RWPE2 (cell line): ENCODE data around the gene DDI2.

Experiments used
- ATAC-seq: fragments of 200-7000 bp; cut with Tn5 transposase; 3 replicates; pipeline ENCODE4 v1.9.1; 2021; ENCODE audit warnings: low read depth
- DNase-seq: peaks from one replicate; pipeline ENCODE4 v3.0.0-alpha.2; 2020; ENCODE audit warnings: low spot score
- H3K27ac ChIP-seq: fragments of 450-650 bp; 2 replicates; pipeline ENCODE4 v1.5.1; 2017; ENCODE audit warnings: mild to moderate bottlenecking; ENCODE audit not compliant: poor library complexity, severe bottlenecking
- H3K27me3 ChIP-seq: fragments of 250-450 bp; sonication (Bioruptor Pico); 2 replicates; pipeline ENCODE4 v1.5.1; 2021; ENCODE audit warnings: mild to moderate bottlenecking, moderate library complexity; ENCODE audit not compliant: insufficient read depth, poor library complexity, severe bottlenecking
- H3K36me3 ChIP-seq: fragments of 250-450 bp; sonication (Bioruptor Pico); 2 replicates; pipeline ENCODE4 v1.5.1; 2020; ENCODE audit warnings: low read depth, mild to moderate bottlenecking, moderate library complexity
- H3K4me1 ChIP-seq: fragments of 250-450 bp; sonication (Bioruptor Pico); 2 replicates; pipeline ENCODE4 v1.5.1; 2021; ENCODE audit warnings: mild to moderate bottlenecking, moderate library complexity; ENCODE audit not compliant: insufficient read depth, poor library complexity, severe bottlenecking
- H3K4me3 ChIP-seq: fragments of 250-450 bp; sonication (Bioruptor Pico); 2 replicates; pipeline ENCODE4 v1.5.1; 2021; ENCODE audit warnings: mild to moderate bottlenecking, moderate library complexity; ENCODE audit not compliant: severe bottlenecking
- H3K9me3 ChIP-seq: fragments of 250-450 bp; sonication (Bioruptor Pico); 2 replicates; pipeline ENCODE4 v1.5.1; 2021; ENCODE audit warnings: mild to moderate bottlenecking, moderate library complexity; ENCODE audit not compliant: severe bottlenecking
- TF ChIP-seq, protein P1 (sequence below): fragments of 450-650 bp; IDR thresholded peaks from one replicate; pipeline ENCODE4 v1.5.1; 2017; ENCODE audit warnings: mild to moderate bottlenecking, moderate library complexity; ENCODE audit not compliant: poor library complexity, severe bottlenecking

Gene DDI2

DNA sequence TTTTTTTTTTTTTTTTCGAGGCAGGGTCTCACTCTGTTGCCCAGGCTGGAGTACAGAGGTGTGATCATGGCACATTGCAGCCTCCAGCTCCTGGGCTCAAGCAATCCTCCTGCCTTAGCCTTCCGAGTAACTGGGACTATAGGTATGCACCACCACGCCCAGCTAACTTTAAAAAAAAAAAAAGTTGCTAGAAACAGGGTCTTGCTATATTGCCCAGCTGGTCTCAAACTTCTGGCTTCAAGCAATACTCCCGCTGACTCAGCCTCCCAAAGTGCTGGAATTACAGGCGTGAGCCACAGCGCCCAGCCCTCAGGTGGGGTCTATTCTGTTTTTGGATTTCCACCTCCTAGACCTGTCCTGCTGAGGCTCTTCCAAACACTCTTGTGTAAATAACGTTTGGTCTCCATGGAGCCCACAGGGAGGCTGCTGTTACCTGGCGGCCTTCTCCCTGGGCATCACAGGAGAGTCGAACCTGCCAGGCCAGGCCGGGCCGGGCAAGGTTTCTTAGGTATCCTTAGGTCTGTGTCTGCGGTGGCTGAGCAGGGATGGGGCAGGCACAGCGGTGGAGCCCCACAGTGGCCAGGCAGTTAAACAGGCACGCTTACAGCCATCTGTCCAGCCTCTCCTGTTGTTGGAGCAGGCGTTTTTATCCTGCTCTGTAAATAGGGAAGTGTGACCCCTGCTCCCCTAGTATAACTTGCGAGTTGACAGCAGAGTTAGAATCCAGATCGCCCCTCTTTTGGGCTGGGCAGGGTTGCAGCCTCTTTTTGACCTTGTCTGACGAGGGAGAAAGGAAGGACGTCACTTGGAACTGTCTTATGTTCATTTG is 85.7 kb downstream of the DDI2 start:
- TF ChIP-seq, protein P1, sequence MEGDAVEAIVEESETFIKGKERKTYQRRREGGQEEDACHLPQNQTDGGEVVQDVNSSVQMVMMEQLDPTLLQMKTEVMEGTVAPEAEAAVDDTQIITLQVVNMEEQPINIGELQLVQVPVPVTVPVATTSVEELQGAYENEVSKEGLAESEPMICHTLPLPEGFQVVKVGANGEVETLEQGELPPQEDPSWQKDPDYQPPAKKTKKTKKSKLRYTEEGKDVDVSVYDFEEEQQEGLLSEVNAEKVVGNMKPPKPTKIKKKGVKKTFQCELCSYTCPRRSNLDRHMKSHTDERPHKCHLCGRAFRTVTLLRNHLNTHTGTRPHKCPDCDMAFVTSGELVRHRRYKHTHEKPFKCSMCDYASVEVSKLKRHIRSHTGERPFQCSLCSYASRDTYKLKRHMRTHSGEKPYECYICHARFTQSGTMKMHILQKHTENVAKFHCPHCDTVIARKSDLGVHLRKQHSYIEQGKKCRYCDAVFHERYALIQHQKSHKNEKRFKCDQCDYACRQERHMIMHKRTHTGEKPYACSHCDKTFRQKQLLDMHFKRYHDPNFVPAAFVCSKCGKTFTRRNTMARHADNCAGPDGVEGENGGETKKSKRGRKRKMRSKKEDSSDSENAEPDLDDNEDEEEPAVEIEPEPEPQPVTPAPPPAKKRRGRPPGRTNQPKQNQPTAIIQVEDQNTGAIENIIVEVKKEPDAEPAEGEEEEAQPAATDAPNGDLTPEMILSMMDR, result peak; percentile 42
- no peak overlapping the region for H3K4me3 ChIP-seq
- H3K36me3 ChIP-seq, result peaks cover 15% of the 10 kb centered on the region
- H3K27ac ChIP-seq, result peak overlapping the region; percentile 15
- DNase-seq (no peak), ATAC-seq (peak; percentile 50)
- H3K9me3 ChIP-seq, result no peaks in the 10 kb centered on the region
- H3K27me3 ChIP-seq, result no peaks in the 10 kb centered on the region
- peaks cover 8% of the 10 kb centered on the region for H3K4me1 ChIP-seq

- Histone ChIP-seq H3K36me3 (peaks cover 15% of the 10 kb centered on the region), H3K9me3 (no peaks in the 10 kb centered on the region), H3K27me3 (no peaks in the 10 kb centered on the region), H3K27ac (peak overlapping the region; percentile 15), H3K4me3 (no peak overlapping the region), H3K4me1 (peaks cover 8% of the 10 kb centered on the region)
- ATAC-seq (peak; percentile 94), DNase-seq (no peak)
- TF ChIP-seq, protein P1, result no peak
Observed at GRCh38 chr1:15703562-15703961, 86.3 kb downstream of the DDI2 start.

- Histone ChIP-seq H3K27ac (no peak overlapping the region), H3K36me3 (peaks cover 6% of the 10 kb centered on the region; the same call in 1 of the 2 replicates), H3K4me3 (no peak overlapping the region), H3K9me3 (no peaks in the 10 kb centered on the region), H3K4me1 (peaks cover 8% of the 10 kb centered on the region), H3K27me3 (no peaks in the 10 kb centered on the region)
- ATAC-seq (no peak), DNase-seq (no peak)
- TF ChIP-seq, protein P1, result no peak
Observed at GRCh38 chr1:15704526-15705183, 87.4 kb downstream of the DDI2 start.

GRCh38 chr1:15705184-15705566 is 87.9 kb downstream of the DDI2 start:
- peaks cover 6% of the 10 kb centered on the region; the same call in 1 of the 2 replicates for H3K36me3 ChIP-seq
- TF ChIP-seq, protein P1, result no peak
- peaks cover 8% of the 10 kb centered on the region for H3K4me1 ChIP-seq
- no peaks in the 10 kb centered on the region for H3K9me3 ChIP-seq
- no peak for ATAC-seq
- no peak for DNase-seq
- H3K27ac ChIP-seq, result no peak overlapping the region
- H3K27me3 ChIP-seq, result no peaks in the 10 kb centered on the region
- H3K4me3 ChIP-seq, result no peak overlapping the region
